Measurements from ENCODE around the gene TNFSF4.

GRCh38 chr1:173139706-173140105, 67.4 kb downstream of the TNFSF4 start:
- TF ChIP-seq EZH2 (IDR thresholded peaks at IDR 0.05) (no peak), POLR2AphosphoS5 (IDR thresholded peaks at IDR 0.05; ENCODE audit: borderline replicate concordance, low read depth, low read length) (no peak)

All from SK-N-MC (cell line).